ENCODE measurements around the gene HAUS3. TPM values are rescaled to one million over a fixed set of nuclear protein-coding genes. Genes with fewer than 3 reads are reported as not detected.

Gene HAUS3
- total RNA-seq, 6 experiments from 2014 or later = 6.9 to 10.8 (median 8.6) TPM

GRCh38 chr4:2193326-2193725, 48.6 kb downstream of the HAUS3 start:
- Mint-ChIP-seq H3K4me3 (no peak overlapping the region), H3K27ac (no peak overlapping the region), H3K9me3 (no peaks in the 10 kb centered on the region)

GRCh38 chr4:2186865-2187172, 55.1 kb downstream of the HAUS3 start:
- TF ChIP-seq CTCF (IDR thresholded peaks at IDR 0.05) = no peak
- H3K27me3 Mint-ChIP-seq (ENCODE audit: insufficient read depth) = no peaks in the 10 kb centered on the region
- peaks cover 8% of the 10 kb centered on the region; the same call in 1 of the 2 replicates for H3K9me3 Mint-ChIP-seq
- DNase-seq = no peak
- H3K36me3 Mint-ChIP-seq (ENCODE audit: low read depth) = peaks cover 15% of the 10 kb centered on the region; the same call in 1 of the 2 replicates
- H3K4me3 Mint-ChIP-seq = no peak overlapping the region
- H3K27ac Mint-ChIP-seq = no peak overlapping the region
- H3K4me1 Mint-ChIP-seq (ENCODE audit: low read depth) = peaks cover 16% of the 10 kb centered on the region

More at GRCh38 chr4:2193326-2193725, 48.6 kb downstream of the HAUS3 start:
- no peak for TF ChIP-seq CTCF (IDR thresholded peaks at IDR 0.05)
- no peak for DNase-seq
- H3K4me1 Mint-ChIP-seq (ENCODE audit: low read depth) = peaks cover 12% of the 10 kb centered on the region
- no peaks in the 10 kb centered on the region for H3K27me3 Mint-ChIP-seq (ENCODE audit: insufficient read depth)
- H3K36me3 Mint-ChIP-seq (ENCODE audit: low read depth) = peaks cover 7% of the 10 kb centered on the region; the same call in 1 of the 2 replicates

- Mint-ChIP-seq H3K9me3 (peaks cover 8% of the 10 kb centered on the region; the same call in 1 of the 2 replicates), H3K4me3 (no peak overlapping the region), H3K27me3 (ENCODE audit: insufficient read depth) (no peaks in the 10 kb centered on the region), H3K36me3 (ENCODE audit: low read depth) (peaks cover 15% of the 10 kb centered on the region; the same call in 1 of the 2 replicates), H3K4me1 (ENCODE audit: low read depth) (peaks cover 11% of the 10 kb centered on the region), H3K27ac (no peak overlapping the region)
- peak; percentile 1 for DNase-seq
- TF ChIP-seq CTCF (IDR thresholded peaks at IDR 0.05) = peak; percentile 64
These were observed 55.6 kb downstream of the HAUS3 start for GRCh38 chr4:2186133-2186864.

- Mint-ChIP-seq H3K27ac (no peak overlapping the region), H3K27me3 (ENCODE audit: insufficient read depth) (no peaks in the 10 kb centered on the region), H3K9me3 (peaks cover 8% of the 10 kb centered on the region; the same call in 1 of the 2 replicates), H3K4me3 (no peak overlapping the region), H3K36me3 (ENCODE audit: low read depth) (peaks cover 15% of the 10 kb centered on the region; the same call in 1 of the 2 replicates), H3K4me1 (ENCODE audit: low read depth) (0 out of 2 replicates have a peak, but pooled peaks cover 6% of the 10 kb centered on the region)
- TF ChIP-seq CTCF (IDR thresholded peaks at IDR 0.05) = no peak
- no peak for DNase-seq
These were observed 58.5 kb downstream of the HAUS3 start for GRCh38 chr4:2183394-2183793.

GRCh38 chr4:2182994-2183393, 58.9 kb downstream of the HAUS3 start:
- Mint-ChIP-seq H3K4me1 (ENCODE audit: low read depth) (0 out of 2 replicates have a peak, but pooled peaks cover 6% of the 10 kb centered on the region), H3K9me3 (peaks cover 8% of the 10 kb centered on the region; the same call in 1 of the 2 replicates), H3K4me3 (no peak overlapping the region), H3K27ac (no peak overlapping the region), H3K36me3 (ENCODE audit: low read depth) (peaks cover 15% of the 10 kb centered on the region; the same call in 1 of the 2 replicates), H3K27me3 (ENCODE audit: insufficient read depth) (no peaks in the 10 kb centered on the region)
- no peak for DNase-seq
- no peak for TF ChIP-seq CTCF (IDR thresholded peaks at IDR 0.05)
